GM12878 (cell line): ENCODE results near the gene DNTT. TPM values are rescaled to one million over a fixed set of nuclear protein-coding genes. Genes with fewer than 3 reads are reported as not detected.

Experiments
- ETV6 ChIP-seq, 2 experiments: fragments of 450-650 bp in 1 of 2; IDR thresholded peaks in 1 of 2; conservative IDR thresholded peaks in 1 of 2; 2 replicates each; pipeline ENCODE4 v1.6.1; 2014; ENCODE audit warnings: antibody characterized with exemption in 1 of 2, borderline replicate concordance in 1 of 2, low read depth in 1 of 2, mild to moderate bottlenecking in 1 of 2, moderate library complexity in 1 of 2
- HDAC6 ChIP-seq: fragments of 200-600 bp; sonication (generic); IDR thresholded peaks from one replicate; pipeline ENCODE4 v1.8.0; 2017; ENCODE audit warnings: antibody characterized with exemption; ENCODE audit not compliant: unreplicated experiment
- MEF2B ChIP-seq: fragments of 450-650 bp; IDR thresholded peaks from 2 replicates; pipeline ENCODE4 v1.6.1; 2018; ENCODE audit warnings: mild to moderate bottlenecking, moderate library complexity; ENCODE audit not compliant: partially characterized antibody, poor library complexity, severe bottlenecking
- MTA2 ChIP-seq: fragments of 450-650 bp; IDR thresholded peaks from 2 replicates; pipeline ENCODE4 v1.6.1; 2016; ENCODE audit warnings: low read depth, mild to moderate bottlenecking, moderate library complexity
- NFYA ChIP-seq: IDR thresholded peaks from 2 replicates; pipeline ENCODE4 v1.6.1; 2011; ENCODE audit warnings: low read depth, mild to moderate bottlenecking, low read length, improper control_type of control experiment, borderline replicate concordance
- RCOR1 ChIP-seq: conservative IDR thresholded peaks from 2 replicates; pipeline ENCODE4 v1.6.1; 2012; ENCODE audit warnings: low read depth, low read length, improper control_type of control experiment
- RELA ChIP-seq: fragments of 450-650 bp; IDR thresholded peaks from 2 replicates; pipeline ENCODE4 v1.8.0; 2014; ENCODE audit warnings: borderline replicate concordance; ENCODE audit not compliant: partially characterized antibody
- RFX5 ChIP-seq: IDR thresholded peaks from 2 replicates; pipeline ENCODE4 v1.6.1; 2011; ENCODE audit warnings: low read depth, low read length, improper control_type of control experiment
- SMAD5 ChIP-seq: IDR thresholded peaks from 2 replicates; pipeline ENCODE4 v1.6.1; 2016; ENCODE audit warnings: antibody characterized with exemption, low read depth
- SMARCA5 ChIP-seq: fragments of 450-650 bp; IDR thresholded peaks from 2 replicates; pipeline ENCODE4 v1.6.1; 2017; ENCODE audit warnings: mild to moderate bottlenecking
- SREBF1 ChIP-seq: IDR thresholded peaks from 2 replicates; pipeline ENCODE4 v1.6.1; 2012; ENCODE audit warnings: mild to moderate bottlenecking, low read length
- STAT3 ChIP-seq: IDR thresholded peaks from 2 replicates; pipeline ENCODE4 v1.6.1; 2011; ENCODE audit warnings: low read depth, low read length, improper control_type of control experiment
- TARDBP ChIP-seq: IDR thresholded peaks from 2 replicates; pipeline ENCODE4 v1.6.1; 2016; ENCODE audit warnings: borderline replicate concordance
- ZNF207 ChIP-seq: fragments of 450-650 bp; IDR thresholded peaks from 2 replicates; pipeline ENCODE4 v1.6.1; 2014; ENCODE audit warnings: antibody characterized with exemption, mild to moderate bottlenecking, borderline replicate concordance
- ZNF384 ChIP-seq: IDR thresholded peaks from 2 replicates; pipeline ENCODE4 v1.6.1; 2012; ENCODE audit warnings: low read depth, mild to moderate bottlenecking, low read length, improper control_type of control experiment, borderline replicate concordance
- polyA plus RNA-seq, 11 experiments: library from polyadenylated mRNA; depleted of rRNA in 4 of 11; unstranded in 6 of 11; stranded (reverse) in 5 of 11; fragments of >200 nt; fragmentation: Nextera tagmentation in 4 of 11; fragmentation: Illumina TruSeq in 1 of 11; extraction: Ambion mirVana in 4 of 11; extraction: Trizol in 1 of 11; gene quantifications; 1 replicate in 1 of 11; 2 replicates in 10 of 11; pipeline versions ENCODE4 v1.2.1 to v1.2.3, GENCODE V29; 2011 to 2016; ENCODE audit warnings: inconsistent platforms in 2 of 11, missing spikeins in 2 of 11, low read depth in 1 of 11
- total RNA-seq, 4 experiments: library from RNA; depleted of rRNA in 3 of 4; stranded (reverse); fragments of >200 nt in 3 of 4; fragmentation: Illumina TruSeq in 1 of 4; extraction: Trizol in 1 of 4; gene quantifications; 2 replicates each; pipeline versions ENCODE4 v1.2.1 to v1.2.3, GENCODE V29; 2013 to 2021
- TF ChIP-seq, protein P1 (sequence below): fragments of 450-650 bp; IDR thresholded peaks from 2 replicates; pipeline ENCODE4 v1.6.1; 2017; ENCODE audit warnings: mild to moderate bottlenecking
- TF ChIP-seq, protein P2 (sequence below): fragments of 450-650 bp; formaldehyde crosslinking; IDR thresholded peaks from 2 replicates; pipeline ENCODE4 v1.4.0; 2022; ENCODE audit warnings: mild to moderate bottlenecking, moderate library complexity
- TF ChIP-seq, protein P3 (sequence below): fragments of 150-350 bp; IDR thresholded peaks from 2 replicates; pipeline ENCODE4 v1.6.1; 2016; ENCODE audit warnings: low read depth, low read length

DNTT gene
- total and polyA plus RNA-seq, 10 of the 15 experiments (the other 5 are each of a cell fraction or from before 2014, with no cell fraction given), result 0.06 to 0.13 (median 0.09) TPM; not detected in 5

DNA sequence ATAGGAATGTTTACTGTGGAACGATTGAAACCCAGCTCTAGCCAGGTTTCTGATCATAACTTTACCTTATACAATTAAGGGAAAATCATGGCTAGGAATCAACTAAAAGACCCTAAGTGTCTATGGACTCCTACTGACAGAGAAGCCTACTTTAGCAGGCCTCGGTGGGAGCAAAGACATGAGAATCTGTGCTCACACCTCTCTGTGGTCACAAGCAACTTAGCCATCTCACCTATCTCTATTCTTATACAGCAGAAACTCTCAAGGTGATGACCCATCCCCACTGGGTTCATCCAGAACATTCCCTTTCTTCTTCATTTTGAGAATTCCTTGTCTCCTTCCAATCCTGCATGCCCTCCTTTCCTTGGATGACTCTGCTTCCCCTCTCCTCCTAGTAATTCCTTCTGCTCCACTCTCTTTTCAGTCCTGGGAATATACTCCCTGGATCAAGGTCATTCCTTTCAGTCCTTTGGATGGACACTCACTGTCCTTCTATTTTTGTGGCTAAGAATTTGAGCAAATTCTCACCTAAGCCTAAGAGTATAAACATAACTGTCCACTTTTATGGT lies 35.8 kb upstream of the DNTT start (continued):
- TF ChIP-seq, protein P1, sequence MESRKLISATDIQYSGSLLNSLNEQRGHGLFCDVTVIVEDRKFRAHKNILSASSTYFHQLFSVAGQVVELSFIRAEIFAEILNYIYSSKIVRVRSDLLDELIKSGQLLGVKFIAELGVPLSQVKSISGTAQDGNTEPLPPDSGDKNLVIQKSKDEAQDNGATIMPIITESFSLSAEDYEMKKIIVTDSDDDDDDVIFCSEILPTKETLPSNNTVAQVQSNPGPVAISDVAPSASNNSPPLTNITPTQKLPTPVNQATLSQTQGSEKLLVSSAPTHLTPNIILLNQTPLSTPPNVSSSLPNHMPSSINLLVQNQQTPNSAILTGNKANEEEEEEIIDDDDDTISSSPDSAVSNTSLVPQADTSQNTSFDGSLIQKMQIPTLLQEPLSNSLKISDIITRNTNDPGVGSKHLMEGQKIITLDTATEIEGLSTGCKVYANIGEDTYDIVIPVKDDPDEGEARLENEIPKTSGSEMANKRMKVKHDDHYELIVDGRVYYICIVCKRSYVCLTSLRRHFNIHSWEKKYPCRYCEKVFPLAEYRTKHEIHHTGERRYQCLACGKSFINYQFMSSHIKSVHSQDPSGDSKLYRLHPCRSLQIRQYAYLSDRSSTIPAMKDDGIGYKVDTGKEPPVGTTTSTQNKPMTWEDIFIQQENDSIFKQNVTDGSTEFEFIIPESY, result no peak
- TF ChIP-seq, protein P2, sequence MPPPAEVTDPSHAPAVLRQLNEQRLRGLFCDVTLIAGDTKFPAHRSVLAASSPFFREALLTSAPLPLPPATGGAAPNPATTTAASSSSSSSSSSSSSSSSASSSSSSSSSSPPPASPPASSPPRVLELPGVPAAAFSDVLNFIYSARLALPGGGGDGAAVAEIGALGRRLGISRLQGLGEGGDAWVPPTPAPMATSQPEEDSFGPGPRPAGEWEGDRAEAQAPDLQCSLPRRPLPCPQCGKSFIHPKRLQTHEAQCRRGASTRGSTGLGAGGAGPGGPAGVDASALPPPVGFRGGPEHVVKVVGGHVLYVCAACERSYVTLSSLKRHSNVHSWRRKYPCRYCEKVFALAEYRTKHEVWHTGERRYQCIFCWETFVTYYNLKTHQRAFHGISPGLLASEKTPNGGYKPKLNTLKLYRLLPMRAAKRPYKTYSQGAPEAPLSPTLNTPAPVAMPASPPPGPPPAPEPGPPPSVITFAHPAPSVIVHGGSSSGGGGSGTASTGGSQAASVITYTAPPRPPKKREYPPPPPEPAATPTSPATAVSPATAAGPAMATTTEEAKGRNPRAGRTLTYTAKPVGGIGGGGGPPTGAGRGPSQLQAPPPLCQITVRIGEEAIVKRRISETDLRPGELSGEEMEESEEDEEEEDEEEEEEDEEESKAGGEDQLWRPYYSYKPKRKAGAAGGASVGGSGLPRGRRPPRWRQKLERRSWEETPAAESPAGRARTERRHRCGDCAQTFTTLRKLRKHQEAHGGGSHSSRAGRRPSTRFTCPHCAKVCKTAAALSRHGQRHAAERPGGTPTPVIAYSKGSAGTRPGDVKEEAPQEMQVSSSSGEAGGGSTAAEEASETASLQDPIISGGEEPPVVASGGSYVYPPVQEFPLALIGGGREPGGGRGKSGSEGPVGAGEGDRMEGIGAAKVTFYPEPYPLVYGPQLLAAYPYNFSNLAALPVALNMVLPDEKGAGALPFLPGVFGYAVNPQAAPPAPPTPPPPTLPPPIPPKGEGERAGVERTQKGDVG (CRISPR knock-in tag), result no peak
- TF ChIP-seq ZNF384 (no peak), RELA (no peak), ETV6 (conservative IDR thresholded peaks at IDR 0.05 in 1 of 2, IDR thresholded peaks at IDR 0.05 in 1 of 2; ENCODE audit: borderline replicate concordance in 1 of 2, low read depth in 1 of 2) (no peak), SREBF1 (no peak), SMAD5 (no peak), SMARCA5 (no peak), TARDBP (no peak), ZNF207 (no peak), NFYA (no peak), MEF2B (no peak), MTA2 (no peak), STAT3 (no peak), RFX5 (no peak), HDAC6 (no peak), RCOR1 (no peak)
- TF ChIP-seq, protein P3, sequence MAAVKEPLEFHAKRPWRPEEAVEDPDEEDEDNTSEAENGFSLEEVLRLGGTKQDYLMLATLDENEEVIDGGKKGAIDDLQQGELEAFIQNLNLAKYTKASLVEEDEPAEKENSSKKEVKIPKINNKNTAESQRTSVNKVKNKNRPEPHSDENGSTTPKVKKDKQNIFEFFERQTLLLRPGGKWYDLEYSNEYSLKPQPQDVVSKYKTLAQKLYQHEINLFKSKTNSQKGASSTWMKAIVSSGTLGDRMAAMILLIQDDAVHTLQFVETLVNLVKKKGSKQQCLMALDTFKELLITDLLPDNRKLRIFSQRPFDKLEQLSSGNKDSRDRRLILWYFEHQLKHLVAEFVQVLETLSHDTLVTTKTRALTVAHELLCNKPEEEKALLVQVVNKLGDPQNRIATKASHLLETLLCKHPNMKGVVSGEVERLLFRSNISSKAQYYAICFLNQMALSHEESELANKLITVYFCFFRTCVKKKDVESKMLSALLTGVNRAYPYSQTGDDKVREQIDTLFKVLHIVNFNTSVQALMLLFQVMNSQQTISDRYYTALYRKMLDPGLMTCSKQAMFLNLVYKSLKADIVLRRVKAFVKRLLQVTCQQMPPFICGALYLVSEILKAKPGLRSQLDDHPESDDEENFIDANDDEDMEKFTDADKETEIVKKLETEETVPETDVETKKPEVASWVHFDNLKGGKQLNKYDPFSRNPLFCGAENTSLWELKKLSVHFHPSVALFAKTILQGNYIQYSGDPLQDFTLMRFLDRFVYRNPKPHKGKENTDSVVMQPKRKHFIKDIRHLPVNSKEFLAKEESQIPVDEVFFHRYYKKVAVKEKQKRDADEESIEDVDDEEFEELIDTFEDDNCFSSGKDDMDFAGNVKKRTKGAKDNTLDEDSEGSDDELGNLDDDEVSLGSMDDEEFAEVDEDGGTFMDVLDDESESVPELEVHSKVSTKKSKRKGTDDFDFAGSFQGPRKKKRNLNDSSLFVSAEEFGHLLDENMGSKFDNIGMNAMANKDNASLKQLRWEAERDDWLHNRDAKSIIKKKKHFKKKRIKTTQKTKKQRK, result no peak
